Calu3 (cell line): ENCODE measurements around the gene KLK7. TPM values are rescaled to one million over a fixed set of nuclear protein-coding genes. Genes with fewer than 3 reads are reported as not detected.
A peak's percentile ranks its signal among the peaks of the same experiment; 100 is the strongest.

ENCODE experiments used
- BruUV-seq: library from RNA; stranded (reverse); fragments of 400-500 nt; replicated peaks from 2 replicates; lab custom pipeline; 2021; lab: Mats Ljungman, UMichigan
- CTCF ChIA-PET: fragments of 300-600 bp; sonication (Branson Sonifier 250); formaldehyde crosslinking; loops from one replicate; lab custom pipeline; 2022; ENCODE audit warnings: antibody characterized with exemption; lab: Charles Lee
- DNase-seq: peaks from one replicate; pipeline ENCODE4 v3.0.0; 2022
- H3K27ac Mint-ChIP-seq: one replicate; pipeline ENCODE4 v1.8.0; 2022; ENCODE audit warnings: mixed read lengths; ENCODE audit not compliant: unreplicated experiment
- H3K27me3 Mint-ChIP-seq: one replicate; pipeline ENCODE4 v1.8.0; 2022; ENCODE audit warnings: mixed read lengths; ENCODE audit not compliant: unreplicated experiment
- H3K36me3 Mint-ChIP-seq: one replicate; pipeline ENCODE4 v1.8.0; 2022; ENCODE audit warnings: mild to moderate bottlenecking, moderate library complexity, mixed read lengths; ENCODE audit not compliant: insufficient read depth, unreplicated experiment
- H3K4me1 Mint-ChIP-seq: one replicate; pipeline ENCODE4 v1.8.0; 2022; ENCODE audit warnings: mild to moderate bottlenecking, low read depth, mixed read lengths; ENCODE audit not compliant: unreplicated experiment
- H3K4me3 Mint-ChIP-seq: one replicate; pipeline ENCODE4 v1.8.0; 2022; ENCODE audit warnings: mild to moderate bottlenecking, low read depth, moderate library complexity, mixed read lengths; ENCODE audit not compliant: unreplicated experiment
- H3K9me3 Mint-ChIP-seq: one replicate; pipeline ENCODE4 v1.8.0; 2022; ENCODE audit warnings: low read depth, mixed read lengths; ENCODE audit not compliant: unreplicated experiment
- intact Hi-C: fragments of 100-400 bp; cut with micrococcal nuclease; formaldehyde crosslinking; loops from one replicate; pipeline ENCODE4 v1.10.0; 2022; ENCODE audit not compliant: unreplicated experiment
- total RNA-seq: library from RNA; stranded (reverse); gene quantifications from 2 replicates; pipeline ENCODE4 v1.2.3, GENCODE V29; 2022
- TF ChIP-seq, protein P1 (sequence below): fragments of 200-600 bp; IDR thresholded peaks from one replicate; pipeline ENCODE4 v1.8.0; 2022; ENCODE audit warnings: antibody characterized with exemption; ENCODE audit not compliant: unreplicated experiment

Gene KLK7
- total RNA-seq, 1 experiment from 2014 or later = 6.5 TPM

GRCh38 chr19:51029718-51030117, 46.0 kb upstream of the KLK7 start:
- Mint-ChIP-seq H3K9me3 (no peaks in the 10 kb centered on the region), H3K4me3 (no peak overlapping the region), H3K4me1 (peaks cover 28% of the 10 kb centered on the region), H3K27me3 (peaks cover 29% of the 10 kb centered on the region), H3K36me3 (peaks cover 13% of the 10 kb centered on the region), H3K27ac (no peak overlapping the region)
- CTCF ChIA-PET = no interaction called here
- no peak for DNase-seq
- intact Hi-C loops = no loop called here
- TF ChIP-seq, protein P1, sequence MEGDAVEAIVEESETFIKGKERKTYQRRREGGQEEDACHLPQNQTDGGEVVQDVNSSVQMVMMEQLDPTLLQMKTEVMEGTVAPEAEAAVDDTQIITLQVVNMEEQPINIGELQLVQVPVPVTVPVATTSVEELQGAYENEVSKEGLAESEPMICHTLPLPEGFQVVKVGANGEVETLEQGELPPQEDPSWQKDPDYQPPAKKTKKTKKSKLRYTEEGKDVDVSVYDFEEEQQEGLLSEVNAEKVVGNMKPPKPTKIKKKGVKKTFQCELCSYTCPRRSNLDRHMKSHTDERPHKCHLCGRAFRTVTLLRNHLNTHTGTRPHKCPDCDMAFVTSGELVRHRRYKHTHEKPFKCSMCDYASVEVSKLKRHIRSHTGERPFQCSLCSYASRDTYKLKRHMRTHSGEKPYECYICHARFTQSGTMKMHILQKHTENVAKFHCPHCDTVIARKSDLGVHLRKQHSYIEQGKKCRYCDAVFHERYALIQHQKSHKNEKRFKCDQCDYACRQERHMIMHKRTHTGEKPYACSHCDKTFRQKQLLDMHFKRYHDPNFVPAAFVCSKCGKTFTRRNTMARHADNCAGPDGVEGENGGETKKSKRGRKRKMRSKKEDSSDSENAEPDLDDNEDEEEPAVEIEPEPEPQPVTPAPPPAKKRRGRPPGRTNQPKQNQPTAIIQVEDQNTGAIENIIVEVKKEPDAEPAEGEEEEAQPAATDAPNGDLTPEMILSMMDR = no peak
- no TSS peak for BruUV-seq

DNA sequence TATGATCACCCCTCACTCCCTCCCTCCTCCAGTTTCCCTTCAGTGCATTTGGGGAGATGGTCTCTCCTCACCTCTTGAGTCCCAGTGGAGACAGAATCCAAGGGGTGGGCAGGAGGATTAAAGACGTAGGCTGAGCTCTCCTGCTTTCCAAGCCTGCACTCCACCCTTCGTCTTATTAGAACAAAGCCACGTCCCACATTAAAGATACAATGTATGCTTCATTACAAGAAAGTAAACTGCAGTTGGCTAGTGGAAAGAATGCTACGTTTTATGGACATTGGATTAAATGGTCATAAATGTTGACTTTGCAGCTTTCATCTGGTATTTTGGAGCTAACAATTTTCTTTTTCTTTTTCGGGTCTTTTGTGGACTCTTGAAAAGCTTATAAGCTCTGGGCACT, 44.2 kb upstream of the KLK7 start:
- BruUV-seq = no TSS peak
- TF ChIP-seq, protein P1 = no peak
- CTCF ChIA-PET = no interaction called here
- DNase-seq = no peak
- intact Hi-C loops = no loop called here
- Mint-ChIP-seq H3K4me3 (peak overlapping the region; percentile 44), H3K27ac (no peak overlapping the region), H3K4me1 (peaks cover 23% of the 10 kb centered on the region), H3K36me3 (peaks cover 13% of the 10 kb centered on the region), H3K9me3 (no peaks in the 10 kb centered on the region), H3K27me3 (peaks cover 16% of the 10 kb centered on the region)

- H3K27ac Mint-ChIP-seq = peak overlapping the region; percentile 34
- TF ChIP-seq, protein P1 = no peak
- CTCF ChIA-PET = no interaction called here
- peaks cover 13% of the 10 kb centered on the region for H3K36me3 Mint-ChIP-seq
- H3K27me3 Mint-ChIP-seq = peaks cover 16% of the 10 kb centered on the region
- intact Hi-C loops = no loop called here
- TSS peak; percentile 28 for BruUV-seq
- peaks cover 23% of the 10 kb centered on the region for H3K4me1 Mint-ChIP-seq
- DNase-seq = no peak
- H3K9me3 Mint-ChIP-seq = no peaks in the 10 kb centered on the region
- peak overlapping the region; percentile 44 for H3K4me3 Mint-ChIP-seq
Measured at GRCh38 chr19:51027126-51027806, 43.5 kb upstream of the KLK7 start.

- intact Hi-C loops = no loop called here
- DNase-seq = peak; percentile 80
- TF ChIP-seq, protein P1 = no peak
- no TSS peak for BruUV-seq
- H3K27ac Mint-ChIP-seq = peak within 1 kb of the TSS; percentile 34
- H3K27me3 Mint-ChIP-seq = peaks cover 16% of the 10 kb centered on the region
- no peaks in the 10 kb centered on the region for H3K9me3 Mint-ChIP-seq
- peaks cover 23% of the 10 kb centered on the region for H3K4me1 Mint-ChIP-seq
- peaks cover 13% of the 10 kb centered on the region for H3K36me3 Mint-ChIP-seq
- peak within 1 kb of the TSS; percentile 44 for H3K4me3 Mint-ChIP-seq
- CTCF ChIA-PET = no interaction called here
Measured at GRCh38 chr19:51026554-51026831, 42.8 kb upstream of the KLK7 start, which contains the start of gene KLK11. KLK11 (minus strand) TSS chr19:51026616; CDS start chr19:51025631, 985 bp downstream.
